Loucy (cell line): Measurements from ENCODE around the gene RRP1.

Source experiments
- H2AFZ ChIP-seq: fragments of 200-600 bp; sonication (generic); 2 replicates; pipeline ENCODE4 v1.6.0; 2016; ENCODE audit warnings: antibody characterized with exemption, mild to moderate bottlenecking, low read length, moderate library complexity
- H3F3A ChIP-seq: fragments of 200-600 bp; 2 replicates; pipeline ENCODE4 v1.6.0; 2016; ENCODE audit warnings: antibody characterized with exemption, low read depth, mild to moderate bottlenecking
- H3K27me3 ChIP-seq: fragments of 200-600 bp; sonication (generic); 2 replicates; pipeline ENCODE4 v1.6.1; 2014; ENCODE audit warnings: low read length, mild to moderate bottlenecking; ENCODE audit not compliant: insufficient read depth, poor library complexity, severe bottlenecking
- H3K36me3 ChIP-seq: fragments of 200-600 bp; sonication (generic); 2 replicates; pipeline ENCODE4 v1.6.1; 2016; ENCODE audit warnings: low read length; ENCODE audit not compliant: insufficient read depth
- H3K4me1 ChIP-seq: fragments of 200-600 bp; sonication (generic); 2 replicates; pipeline ENCODE4 v1.5.1; 2014; ENCODE audit warnings: low read length, mild to moderate bottlenecking; ENCODE audit not compliant: insufficient read depth, poor library complexity, severe bottlenecking
- H3K4me2 ChIP-seq: fragments of 200-600 bp; sonication (generic); 2 replicates; pipeline ENCODE4 v1.6.0; 2014; ENCODE audit warnings: antibody characterized with exemption, low read length, low read depth, mild to moderate bottlenecking; ENCODE audit not compliant: poor library complexity, severe bottlenecking
- H3K4me3 ChIP-seq: fragments of 200-600 bp; sonication (generic); 2 replicates; pipeline ENCODE4 v1.5.1; 2014; ENCODE audit warnings: low read length, mild to moderate bottlenecking, mixed read lengths; ENCODE audit not compliant: poor library complexity, severe bottlenecking
- H3K79me2 ChIP-seq: fragments of 200-600 bp; sonication (generic); 2 replicates; pipeline ENCODE4 v1.6.1; 2014; ENCODE audit warnings: low read length; ENCODE audit not compliant: insufficient read depth
- H3K9ac ChIP-seq: fragments of 200-600 bp; sonication (generic); 2 replicates; pipeline ENCODE4 v1.6.0; 2014; ENCODE audit warnings: mild to moderate bottlenecking, low read depth, low read length, moderate library complexity; ENCODE audit not compliant: poor library complexity, severe bottlenecking
- H3K9me2 ChIP-seq: fragments of 200-600 bp; sonication (generic); replicated peaks from 2 replicates; pipeline ENCODE4 v1.6.1; 2016; ENCODE audit warnings: low read depth, low read length, mixed read lengths
- H3K9me3 ChIP-seq: fragments of 200-600 bp; sonication (generic); 2 replicates; pipeline ENCODE4 v1.6.1; 2014; ENCODE audit warnings: mild to moderate bottlenecking, antibody characterized with exemption, low read length, low read depth; ENCODE audit not compliant: insufficient read depth
- H4K20me1 ChIP-seq: fragments of 200-600 bp; sonication (generic); 2 replicates; pipeline ENCODE4 v1.6.0; 2014; ENCODE audit warnings: antibody characterized with exemption, low read length, mild to moderate bottlenecking; ENCODE audit not compliant: insufficient read depth, poor library complexity, severe bottlenecking
- CTCF ChIP-seq: fragments of 200-600 bp; sonication (generic); conservative IDR thresholded peaks from 2 replicates; pipeline ENCODE4 v1.5.1; 2014; ENCODE audit warnings: mild to moderate bottlenecking, antibody characterized with exemption, low read length
- EZH2phosphoT487 ChIP-seq: fragments of 200-600 bp; IDR thresholded peaks from 2 replicates; pipeline ENCODE4 v1.6.1; 2018; ENCODE audit warnings: antibody characterized with exemption, mild to moderate bottlenecking, moderate library complexity, borderline replicate concordance

The RRP1 gene

GRCh38 chr21:43790010-43790524, 690 bp downstream of the RRP1 start:
- Histone ChIP-seq H3K4me3 (peak overlapping the region; percentile 96), H3K79me2 (peaks cover 55% of the 10 kb centered on the region), H4K20me1 (peaks cover 28% of the 10 kb centered on the region), H3K9ac (peak overlapping the region; percentile 87), H3K36me3 (peaks cover 30% of the 10 kb centered on the region; the same call in 1 of the 2 replicates), H3K4me1 (peaks cover 21% of the 10 kb centered on the region), H3K9me2 (no peaks in the 10 kb centered on the region), H2AFZ (no peak overlapping the region; the same call in 1 of the 2 replicates), H3K9me3 (no peaks in the 10 kb centered on the region), H3K4me2 (peak overlapping the region; percentile 96), H3K27me3 (no peaks in the 10 kb centered on the region), H3F3A (no peaks in the 10 kb centered on the region; the same call in 1 of the 2 replicates)
- TF ChIP-seq CTCF (no peak), EZH2phosphoT487 (no peak)

GRCh38 chr21:43792406-43792805, 3.0 kb downstream of the RRP1 start:
- H3K4me2 ChIP-seq: peak overlapping the region; percentile 96
- no peak overlapping the region for H3K9ac ChIP-seq
- H3K79me2 ChIP-seq: peaks cover 57% of the 10 kb centered on the region
- no peaks in the 10 kb centered on the region for H3K9me3 ChIP-seq
- TF ChIP-seq CTCF (no peak), EZH2phosphoT487 (no peak)
- no peaks in the 10 kb centered on the region for H3K27me3 ChIP-seq
- H3K9me2 ChIP-seq: no peaks in the 10 kb centered on the region
- no peak overlapping the region for H2AFZ ChIP-seq
- no peak overlapping the region for H3K4me3 ChIP-seq
- H3K36me3 ChIP-seq: peaks cover 53% of the 10 kb centered on the region; the same call in 1 of the 2 replicates
- H3K4me1 ChIP-seq: peaks cover 21% of the 10 kb centered on the region
- H3F3A ChIP-seq: no peaks in the 10 kb centered on the region
- peaks cover 28% of the 10 kb centered on the region for H4K20me1 ChIP-seq

GRCh38 chr21:43793243-43793642, 3.9 kb downstream of the RRP1 start:
- H3K4me2 ChIP-seq: no peak overlapping the region
- H3K4me3 ChIP-seq: no peak overlapping the region
- H3K9me3 ChIP-seq: no peaks in the 10 kb centered on the region
- peaks cover 57% of the 10 kb centered on the region for H3K79me2 ChIP-seq
- no peak for TF ChIP-seq EZH2phosphoT487
- TF ChIP-seq CTCF: no peak
- no peak overlapping the region for H3K9ac ChIP-seq
- peaks cover 21% of the 10 kb centered on the region for H3K4me1 ChIP-seq
- no peaks in the 10 kb centered on the region for H3F3A ChIP-seq
- H3K9me2 ChIP-seq: no peaks in the 10 kb centered on the region
- H3K36me3 ChIP-seq: peaks cover 61% of the 10 kb centered on the region; the same call in 1 of the 2 replicates
- no peaks in the 10 kb centered on the region for H3K27me3 ChIP-seq
- H2AFZ ChIP-seq: no peak overlapping the region
- H4K20me1 ChIP-seq: peaks cover 28% of the 10 kb centered on the region
